ENCODE results near the gene ALKBH2. TPM values are rescaled to one million over a fixed set of nuclear protein-coding genes. Genes with fewer than 3 reads are reported as not detected.
A peak's percentile ranks its signal among the peaks of the same experiment; 100 is the strongest.

ALKBH2 gene
- total RNA-seq, 2 donors from 2014 or later, result 3.9 to 8.5 TPM

DNA sequence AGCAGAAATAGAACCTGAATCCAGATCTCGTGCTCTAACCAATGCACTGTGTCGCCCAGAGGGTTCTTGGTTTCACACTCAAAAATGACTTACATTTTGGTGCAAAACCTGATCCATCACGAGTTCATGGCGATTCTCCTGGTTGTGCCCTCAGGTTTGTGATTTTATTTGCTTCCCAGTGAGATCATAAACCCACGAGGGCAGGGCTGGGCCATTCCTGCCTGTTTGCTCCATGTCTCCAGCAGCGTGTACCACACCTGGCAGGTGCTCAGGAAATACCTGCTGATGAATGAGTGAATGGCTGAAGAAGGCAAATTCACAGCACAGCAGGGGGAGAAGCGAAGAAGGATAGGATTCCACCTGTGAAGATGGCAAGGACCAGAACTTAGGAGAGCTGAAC, 32.5 kb upstream of the ALKBH2 start:
- TF ChIP-seq, protein P1, sequence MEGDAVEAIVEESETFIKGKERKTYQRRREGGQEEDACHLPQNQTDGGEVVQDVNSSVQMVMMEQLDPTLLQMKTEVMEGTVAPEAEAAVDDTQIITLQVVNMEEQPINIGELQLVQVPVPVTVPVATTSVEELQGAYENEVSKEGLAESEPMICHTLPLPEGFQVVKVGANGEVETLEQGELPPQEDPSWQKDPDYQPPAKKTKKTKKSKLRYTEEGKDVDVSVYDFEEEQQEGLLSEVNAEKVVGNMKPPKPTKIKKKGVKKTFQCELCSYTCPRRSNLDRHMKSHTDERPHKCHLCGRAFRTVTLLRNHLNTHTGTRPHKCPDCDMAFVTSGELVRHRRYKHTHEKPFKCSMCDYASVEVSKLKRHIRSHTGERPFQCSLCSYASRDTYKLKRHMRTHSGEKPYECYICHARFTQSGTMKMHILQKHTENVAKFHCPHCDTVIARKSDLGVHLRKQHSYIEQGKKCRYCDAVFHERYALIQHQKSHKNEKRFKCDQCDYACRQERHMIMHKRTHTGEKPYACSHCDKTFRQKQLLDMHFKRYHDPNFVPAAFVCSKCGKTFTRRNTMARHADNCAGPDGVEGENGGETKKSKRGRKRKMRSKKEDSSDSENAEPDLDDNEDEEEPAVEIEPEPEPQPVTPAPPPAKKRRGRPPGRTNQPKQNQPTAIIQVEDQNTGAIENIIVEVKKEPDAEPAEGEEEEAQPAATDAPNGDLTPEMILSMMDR (IDR thresholded peaks at IDR 0.05), result no peak
- Histone ChIP-seq H3K4me1 (peaks cover 0 to 46% of the 10 kb centered on the region in 2 donors), H3K27me3 (no peaks in the 10 kb centered on the region), H3K36me3 (no peaks in the 10 kb centered on the region), H3K4me3 (no peak overlapping the region), H3K9me3 (no peaks in the 10 kb centered on the region), H3K27ac (peak overlapping the region; percentile 9 to 72)
- DNase-seq (ENCODE audit: low spot score), result no peak

DNA sequence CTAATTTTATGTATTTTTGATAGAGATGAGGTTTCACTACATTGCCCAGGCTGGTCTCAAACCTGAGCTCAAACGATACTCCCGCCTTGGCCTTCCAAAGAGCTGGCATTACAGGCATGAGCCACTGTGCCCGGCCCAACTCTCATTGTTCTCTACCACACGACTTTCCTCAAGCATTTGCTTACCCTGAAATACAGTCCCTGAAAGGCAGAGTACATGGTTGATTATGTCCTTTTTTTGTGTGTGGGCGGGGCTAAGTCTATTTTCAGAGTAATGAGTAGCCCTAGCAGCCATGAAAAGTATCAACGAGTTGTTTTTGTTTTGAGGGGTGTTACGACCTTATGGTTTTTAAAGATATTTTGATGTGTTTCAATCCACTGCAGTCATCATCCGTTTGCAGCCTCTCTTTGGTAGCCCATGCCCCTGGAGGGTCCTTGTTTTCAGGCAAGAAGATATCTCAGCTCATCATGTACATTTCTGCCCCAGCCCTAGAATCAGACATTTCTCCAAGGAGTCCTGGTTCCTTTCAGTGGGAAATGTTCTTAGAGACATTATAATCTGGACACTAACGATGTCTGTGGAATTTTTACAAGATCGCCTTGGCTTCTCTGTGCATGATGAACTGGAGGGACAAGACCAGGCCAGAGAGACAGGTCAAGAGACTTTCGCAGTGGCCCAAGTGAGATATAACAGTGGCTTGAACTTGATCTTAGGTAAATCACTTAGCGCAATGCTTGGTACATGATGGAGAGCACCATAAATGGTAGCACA, 31.8 kb upstream of the ALKBH2 start:
- Histone ChIP-seq H3K4me3 (no peak overlapping the region), H3K4me1 (peaks cover 0 to 46% of the 10 kb centered on the region in 2 donors), H3K27ac (peak overlapping the region; percentile 56 to 72), H3K9me3 (no peaks in the 10 kb centered on the region), H3K36me3 (no peaks in the 10 kb centered on the region), H3K27me3 (no peaks in the 10 kb centered on the region)
- TF ChIP-seq, protein P1 (IDR thresholded peaks at IDR 0.05), result no peak
- no peak for DNase-seq (ENCODE audit: low spot score)

DNA sequence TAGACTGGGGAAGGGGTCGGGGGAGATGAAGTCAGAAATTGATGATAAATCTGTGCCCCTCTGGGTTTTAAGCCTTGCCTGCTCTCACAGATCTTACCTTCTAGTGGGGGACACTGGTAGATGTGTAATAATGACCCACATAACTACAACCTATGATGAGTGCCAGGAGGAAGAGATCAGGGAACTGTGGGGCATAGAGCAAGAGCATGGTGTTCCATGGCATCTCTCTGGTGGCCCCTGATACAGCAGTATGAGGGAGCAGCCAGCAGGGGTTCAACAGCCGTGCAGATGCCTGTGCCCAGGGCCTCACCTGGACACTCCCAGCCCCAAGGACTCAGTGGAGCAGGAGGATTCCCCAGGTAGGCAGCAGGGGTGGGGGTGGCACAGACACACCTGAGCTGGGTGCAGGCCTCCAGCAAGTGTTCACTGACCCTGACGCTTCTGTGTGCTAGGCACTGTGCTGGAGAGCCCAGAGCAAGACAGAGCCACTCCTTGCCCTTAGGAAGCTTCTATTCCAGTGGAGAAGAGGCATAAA, 28.1 kb upstream of the ALKBH2 start:
- H3K9me3 ChIP-seq, result no peaks in the 10 kb centered on the region
- TF ChIP-seq, protein P1 (IDR thresholded peaks at IDR 0.05), result no peak
- peaks cover 0 to 66% of the 10 kb centered on the region in 2 donors for H3K4me1 ChIP-seq
- peak overlapping the region; percentile 21 to 24 for H3K27ac ChIP-seq
- DNase-seq (ENCODE audit: low spot score), result no peak
- H3K4me3 ChIP-seq, result no peak overlapping the region
- H3K36me3 ChIP-seq, result no peaks in the 10 kb centered on the region
- no peaks in the 10 kb centered on the region for H3K27me3 ChIP-seq

DNA sequence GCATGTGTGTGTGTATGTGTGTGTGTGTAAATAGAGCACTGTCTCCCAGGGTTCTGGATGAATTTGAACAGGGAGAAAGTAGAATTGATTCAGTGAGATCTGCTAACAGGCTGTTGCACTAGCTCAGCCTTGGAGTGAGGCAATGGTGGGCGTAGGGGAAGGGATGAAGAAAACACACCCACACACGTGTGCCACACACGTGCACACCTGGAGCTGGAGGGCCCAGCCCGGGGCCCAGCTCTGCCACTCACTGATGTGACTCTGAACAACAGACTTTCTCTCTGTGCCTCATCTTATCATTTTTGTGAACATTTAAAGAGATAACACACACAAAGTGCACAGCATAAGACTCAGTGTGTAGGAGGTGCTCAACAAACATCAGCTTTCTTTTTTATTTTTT, 27.3 kb upstream of the ALKBH2 start:
- H3K4me1 ChIP-seq, result peaks cover 0 to 70% of the 10 kb centered on the region in 2 donors
- H3K4me3 ChIP-seq, result no peak overlapping the region
- H3K36me3 ChIP-seq, result no peaks in the 10 kb centered on the region
- DNase-seq (ENCODE audit: low spot score), result no peak
- TF ChIP-seq, protein P1 (IDR thresholded peaks at IDR 0.05), result no peak
- H3K27ac ChIP-seq, result peak overlapping the region; percentile 24 to 94
- no peaks in the 10 kb centered on the region for H3K27me3 ChIP-seq
- H3K9me3 ChIP-seq, result no peaks in the 10 kb centered on the region

DNA sequence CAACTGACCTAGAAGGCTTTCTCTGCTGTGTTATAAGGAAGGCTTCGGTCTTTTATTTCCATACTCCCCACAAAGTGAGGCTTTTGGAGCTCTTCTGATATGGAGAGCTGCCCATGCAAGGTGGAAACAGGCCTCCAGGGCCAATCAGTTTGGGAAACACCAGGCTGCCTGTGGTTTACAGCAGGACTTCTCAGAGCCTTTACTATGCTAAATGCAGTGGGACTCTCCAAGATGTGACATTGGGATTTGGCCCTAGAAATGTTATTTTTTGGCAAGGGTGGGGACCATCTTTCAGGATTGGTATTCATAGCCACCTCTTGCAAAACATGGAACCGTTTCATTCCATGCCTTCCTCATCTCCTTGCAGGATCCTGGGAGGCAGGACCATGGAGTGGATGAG, 26.8 kb upstream of the ALKBH2 start:
- Histone ChIP-seq H3K36me3 (no peaks in the 10 kb centered on the region), H3K9me3 (no peaks in the 10 kb centered on the region), H3K4me1 (peaks cover 0 to 73% of the 10 kb centered on the region in 2 donors), H3K27me3 (no peaks in the 10 kb centered on the region), H3K4me3 (no peak overlapping the region), H3K27ac (peak overlapping the region; percentile 94 to 95)
- no peak for DNase-seq (ENCODE audit: low spot score)
- TF ChIP-seq, protein P1 (IDR thresholded peaks at IDR 0.05), result no peak

All from right atrium auricular region (tissue), 2 donors.